Panc1 (cell line): Measurements from ENCODE around the gene PPP4R1. TPM values are rescaled to one million over a fixed set of nuclear protein-coding genes. Genes with fewer than 3 reads are reported as not detected.

ENCODE experiments used
- ATAC-seq: fragments of 200-7000 bp; cut with Tn5 transposase; 2 replicates; pipeline ENCODE4 v1.9.1; 2020; ENCODE audit warnings: mild to moderate bottlenecking, moderate library complexity
- BruUV-seq: library from RNA; stranded (reverse); fragments of 400-500 nt; replicated peaks from 2 replicates; lab custom pipeline; 2021; lab: Mats Ljungman, UMichigan
- CTCF ChIA-PET: fragments of 300-600 bp; sonication (Branson Sonifier 250); formaldehyde crosslinking; loops from one replicate; lab custom pipeline; 2022; ENCODE audit warnings: antibody characterized with exemption; lab: Charles Lee
- POLR2A ChIA-PET: fragments of 300-600 bp; sonication (Branson Sonifier 250); formaldehyde crosslinking; loops from one replicate; lab custom pipeline; 2022; ENCODE audit warnings: antibody characterized with exemption; lab: Charles Lee
- DNase-seq: peaks from one replicate; pipeline ENCODE4 v3.0.0-alpha.2; 2010; ENCODE audit warnings: low read depth, low spot score
- H3K27ac ChIP-seq: 2 replicates; pipeline ENCODE4 v1.5.1; 2011; ENCODE audit warnings: mild to moderate bottlenecking, low read length, inconsistent platforms
- H3K27me3 ChIP-seq: fragments of 200-500 bp; sonication (Bioruptor generic); 2 replicates; pipeline ENCODE4 v1.6.0; 2014; ENCODE audit warnings: low read length, inconsistent platforms; ENCODE audit not compliant: control insufficient read depth, insufficient read depth
- H3K36me3 ChIP-seq: fragments of 200-500 bp; sonication (Bioruptor generic); 2 replicates; pipeline ENCODE4 v1.5.1; 2014; ENCODE audit warnings: inconsistent platforms, mild to moderate bottlenecking, low read length, moderate library complexity; ENCODE audit not compliant: control insufficient read depth, insufficient read depth
- H3K4me1 ChIP-seq: 2 replicates; pipeline ENCODE4 v1.5.1; 2011; ENCODE audit warnings: inconsistent platforms, mild to moderate bottlenecking, low read length, moderate library complexity; ENCODE audit not compliant: control insufficient read depth, insufficient read depth
- H3K4me3 ChIP-seq, 2 experiments: 2 replicates each; pipeline ENCODE4 v1.5.1; 2011 to 2012; ENCODE audit warnings: low read depth in 2 of 2, low read length in 2 of 2, mild to moderate bottlenecking in 2 of 2, inconsistent platforms in 1 of 2, moderate library complexity in 1 of 2
- H3K9me3 ChIP-seq: fragments of 200-500 bp; sonication (Bioruptor generic); 2 replicates; pipeline ENCODE4 v1.5.1; 2014; ENCODE audit warnings: low read depth, mild to moderate bottlenecking, inconsistent platforms, low read length, moderate library complexity; ENCODE audit not compliant: control insufficient read depth, insufficient read depth
- CTCF ChIP-seq: fragments of 450-650 bp; IDR thresholded peaks from 2 replicates; pipeline ENCODE4 v1.5.1; 2017; ENCODE audit warnings: mild to moderate bottlenecking
- POLR2AphosphoS5 ChIP-seq: IDR thresholded peaks from 2 replicates; pipeline ENCODE4 v1.6.1; 2012; ENCODE audit warnings: mild to moderate bottlenecking, low read depth, low read length, moderate library complexity
- REST ChIP-seq, 2 experiments: IDR thresholded peaks; 2 replicates each; pipeline ENCODE4 v1.6.1; 2011 to 2012; ENCODE audit warnings: low read depth in 2 of 2, control low read depth in 1 of 2, low read length in 1 of 2, mild to moderate bottlenecking in 1 of 2, moderate library complexity in 1 of 2; ENCODE audit not compliant: insufficient read depth in 1 of 2
- SIN3A ChIP-seq: IDR thresholded peaks from 2 replicates; pipeline ENCODE4 v1.6.1; 2012; ENCODE audit warnings: low read depth, mild to moderate bottlenecking, low read length, moderate library complexity, borderline replicate concordance; ENCODE audit not compliant: insufficient read depth
- TCF7L2 ChIP-seq: IDR thresholded peaks from 2 replicates; pipeline ENCODE4 v1.6.1; 2011; ENCODE audit warnings: mild to moderate bottlenecking, low read depth, low read length, inconsistent platforms
- in situ Hi-C: cut with HindIII; loops from 2 replicates; pipeline ENCODE4 v1.10.0; 2016; ENCODE audit warnings: low sequenced_read_pairs, low pct_unique_long_range_greater_than_20kb
- intact Hi-C: fragments of 100-400 bp; cut with micrococcal nuclease; formaldehyde crosslinking; loops from one replicate; pipeline ENCODE4 v1.10.0; 2022; ENCODE audit not compliant: unreplicated experiment
- total RNA-seq: library from RNA; stranded (reverse); gene quantifications from one replicate; pipeline ENCODE4 v1.2.1, GENCODE V29; 2021; ENCODE audit not compliant: unreplicated experiment

The PPP4R1 gene
- total RNA-seq, 1 experiment from 2014 or later: 80.6 TPM

GRCh38 chr18:9557250-9557943 is 57.0 kb downstream of the PPP4R1 start:
- Histone ChIP-seq H3K27me3 (no peaks in the 10 kb centered on the region), H3K36me3 (peaks cover 29% of the 10 kb centered on the region), H3K4me3 (no peak overlapping the region), H3K27ac (no peak overlapping the region), H3K9me3 (no peaks in the 10 kb centered on the region), H3K4me1 (no peaks in the 10 kb centered on the region)
- ChIA-PET POLR2A (no interaction called here), CTCF (no interaction called here)
- DNase-seq (no peak), ATAC-seq (no peak)
- in situ Hi-C loops (no loop called here), intact Hi-C loops (no loop called here)
- no TSS peak for BruUV-seq
- no peak for TF ChIP-seq SIN3A
- TF ChIP-seq TCF7L2: no peak
- no peak for TF ChIP-seq POLR2AphosphoS5
- no peak for TF ChIP-seq CTCF
- no peak for TF ChIP-seq REST (IDR thresholded peaks at IDR 0.05; ENCODE audit: insufficient read depth in 1 of 2, low read depth in 2 of 2, low read length in 1 of 2)

GRCh38 chr18:9552616-9553015 is 61.7 kb downstream of the PPP4R1 start:
- no TSS peak for BruUV-seq
- no peak overlapping the region for H3K27ac ChIP-seq
- CTCF ChIA-PET: no interaction called here
- ATAC-seq (no peak), DNase-seq (no peak)
- intact Hi-C loops (no loop called here), in situ Hi-C loops (no loop called here)
- POLR2A ChIA-PET: no interaction called here
- H3K4me1 ChIP-seq: no peaks in the 10 kb centered on the region
- no peaks in the 10 kb centered on the region for H3K9me3 ChIP-seq
- H3K4me3 ChIP-seq: no peak overlapping the region
- H3K27me3 ChIP-seq: no peaks in the 10 kb centered on the region
- TF ChIP-seq POLR2AphosphoS5: no peak
- TF ChIP-seq TCF7L2: no peak
- no peak for TF ChIP-seq SIN3A
- no peak for TF ChIP-seq REST (IDR thresholded peaks at IDR 0.05; ENCODE audit: insufficient read depth in 1 of 2, low read depth in 2 of 2, low read length in 1 of 2)
- TF ChIP-seq CTCF: no peak
- peaks cover 27% of the 10 kb centered on the region for H3K36me3 ChIP-seq
